Muscle of leg (tissue), 11 donors: Measurements from ENCODE around the gene FREM2. TPM values are rescaled to one million over a fixed set of nuclear protein-coding genes. Genes with fewer than 3 reads are reported as not detected.
A peak's percentile ranks its signal among the peaks of the same experiment; 100 is the strongest.

Experiments
- DNase-seq: peaks from one replicate; pipeline ENCODE4 v3.0.0; 2013
- H3K27ac ChIP-seq: one replicate; pipeline ENCODE4 v1.5.1; 2013; ENCODE audit warnings: mild to moderate bottlenecking, low read length, control low read depth
- H3K27me3 ChIP-seq: one replicate; pipeline ENCODE4 v1.6.1; 2013; ENCODE audit warnings: low read length; ENCODE audit not compliant: control insufficient read depth, insufficient read depth
- H3K36me3 ChIP-seq: one replicate; pipeline ENCODE4 v1.6.1; 2013; ENCODE audit warnings: low read length; ENCODE audit not compliant: control insufficient read depth, insufficient read depth
- H3K4me1 ChIP-seq: one replicate; pipeline ENCODE4 v1.6.1; 2013; ENCODE audit warnings: low read length; ENCODE audit not compliant: control insufficient read depth, insufficient read depth
- H3K4me3 ChIP-seq: one replicate; pipeline ENCODE4 v1.5.1; 2013; ENCODE audit warnings: low read length, control low read depth
- H3K9me3 ChIP-seq: replicated peaks from 2 replicates; pipeline ENCODE4 v1.6.1; 2013; ENCODE audit warnings: low read depth, low read length; ENCODE audit not compliant: control insufficient read depth
- WGBS: methylation state at CpG from one replicate; pipeline ENCODE4 v1.1.5; 2013; ENCODE audit warnings: missing lambda C conversion rate; ENCODE audit not compliant: insufficient coverage; 5-methylcytosine and 5-hydroxymethylcytosine counted together
- polyA plus RNA-seq, 8 donors: library from polyadenylated mRNA; unstranded; fragments of 120-200 nt; gene quantifications; one replicate each; pipeline versions ENCODE4 v1.2.1 to v1.2.3, GENCODE V29; 2013; ENCODE audit warnings: inconsistent platforms in 1 of 8, low replicate concordance in 1 of 8; ENCODE audit not compliant: insufficient read length in 8 of 8, insufficient read depth in 1 of 8
- total RNA-seq: library from RNA; stranded (reverse); fragments of 120-200 nt; gene quantifications from one replicate; pipeline ENCODE4 v1.2.4, GENCODE V29; 2013

The FREM2 gene
- total and polyA plus RNA-seq, 9 donors = 4.0 to 18.0 (median 8.5) TPM

DNA sequence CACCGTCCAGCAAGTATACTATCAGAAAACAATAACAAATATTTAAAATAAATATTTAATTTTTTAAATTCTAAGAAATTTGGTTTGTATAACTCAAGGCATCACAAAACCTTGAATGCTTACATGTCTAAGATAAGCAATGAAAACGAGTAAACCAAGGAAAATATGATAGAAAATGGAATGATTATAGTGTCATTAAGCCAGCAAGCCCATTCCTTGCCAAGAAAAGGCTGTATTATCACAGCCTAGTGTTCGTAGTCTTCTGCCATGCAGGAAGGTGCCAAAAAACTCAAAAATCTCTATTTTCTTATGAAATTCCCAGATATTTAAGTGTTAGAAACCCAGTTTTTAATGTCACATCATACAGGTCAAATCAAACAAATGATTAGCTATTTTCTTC lies 167.3 kb downstream of the FREM2 start:
- H3K4me3 ChIP-seq = no peak overlapping the region
- no peak for DNase-seq
- no CpG with 5 or more reads among the region's 3 CpGs for WGBS
- no peaks in the 10 kb centered on the region for H3K9me3 ChIP-seq
- no peaks in the 10 kb centered on the region for H3K36me3 ChIP-seq
- H3K27me3 ChIP-seq = no peaks in the 10 kb centered on the region
- H3K27ac ChIP-seq = no peak overlapping the region
- H3K4me1 ChIP-seq = no peaks in the 10 kb centered on the region

DNA sequence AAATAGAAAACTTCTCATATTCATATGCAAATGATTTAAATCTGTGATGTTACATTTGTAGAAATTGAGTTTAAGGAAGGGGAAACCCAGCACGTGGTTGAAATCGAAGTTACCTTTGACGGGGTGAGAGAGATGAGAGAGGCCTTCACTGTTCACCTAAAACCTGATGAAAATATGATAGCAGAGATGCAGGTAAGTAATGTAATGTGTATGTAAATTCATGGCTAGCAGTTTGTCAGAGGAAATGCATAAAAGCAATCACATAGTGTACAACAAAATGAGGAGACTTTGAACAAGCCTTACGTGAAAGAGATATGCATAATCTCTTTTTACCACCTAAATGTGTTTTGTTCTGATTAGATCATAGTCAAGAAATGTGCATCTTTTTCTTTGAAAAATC lies 169.2 kb downstream of the FREM2 start:
- H3K27ac ChIP-seq = no peak overlapping the region
- no peaks in the 10 kb centered on the region for H3K4me1 ChIP-seq
- no peaks in the 10 kb centered on the region for H3K9me3 ChIP-seq
- no CpG with 5 or more reads among the region's 4 CpGs for WGBS
- DNase-seq = no peak
- H3K27me3 ChIP-seq = no peaks in the 10 kb centered on the region
- H3K4me3 ChIP-seq = no peak overlapping the region
- H3K36me3 ChIP-seq = no peaks in the 10 kb centered on the region

DNA sequence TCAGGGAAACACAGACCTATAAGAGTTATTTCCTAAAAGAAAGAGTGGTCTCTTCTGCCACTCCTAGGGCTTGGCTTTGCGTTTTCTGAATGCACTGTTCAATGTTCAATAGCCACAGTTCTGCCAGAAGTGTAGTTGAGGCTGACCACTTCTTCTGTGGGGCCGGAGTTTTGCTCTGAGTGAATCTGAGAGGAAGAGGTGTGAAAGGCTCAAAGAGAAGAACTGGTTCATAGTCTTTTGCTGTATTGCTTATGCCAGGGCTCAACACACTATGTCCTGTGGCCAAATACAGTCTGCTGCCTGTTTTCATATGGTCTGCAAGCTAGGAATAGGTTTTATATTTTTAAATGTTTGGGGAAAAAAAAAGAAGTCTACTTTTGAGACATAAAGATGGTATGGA lies 175.6 kb downstream of the FREM2 start:
- H3K36me3 ChIP-seq = no peaks in the 10 kb centered on the region
- H3K27me3 ChIP-seq = no peaks in the 10 kb centered on the region
- no peaks in the 10 kb centered on the region for H3K4me1 ChIP-seq
- no peaks in the 10 kb centered on the region for H3K9me3 ChIP-seq
- 79% methylated on average over 2 of the region's 2 CpGs for WGBS
- DNase-seq = no peak
- no peak overlapping the region for H3K4me3 ChIP-seq
- H3K27ac ChIP-seq = no peak overlapping the region

DNA sequence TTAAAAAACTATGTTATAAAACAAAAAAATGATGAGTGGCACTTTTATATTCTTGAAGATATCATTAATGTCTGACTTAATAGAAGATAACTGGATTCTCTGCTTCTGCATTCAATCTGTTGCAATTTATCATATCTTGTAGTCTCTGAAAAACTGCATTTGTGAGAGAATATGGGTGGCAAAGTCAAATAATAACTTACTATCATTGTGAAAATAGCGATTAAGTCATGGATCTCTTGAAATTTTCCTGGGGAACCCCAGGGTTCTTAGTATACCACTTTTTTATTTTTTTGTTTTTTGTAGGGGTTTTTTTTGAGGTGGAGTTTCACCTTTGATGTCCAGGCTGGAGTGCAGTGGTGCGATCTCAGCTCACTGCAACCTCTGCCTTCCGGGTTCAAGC lies 176.7 kb downstream of the FREM2 start:
- no peaks in the 10 kb centered on the region for H3K9me3 ChIP-seq
- no peaks in the 10 kb centered on the region for H3K36me3 ChIP-seq
- H3K4me1 ChIP-seq = no peaks in the 10 kb centered on the region
- no peak overlapping the region for H3K27ac ChIP-seq
- WGBS = no CpG with 5 or more reads among the region's 3 CpGs
- DNase-seq = no peak
- H3K4me3 ChIP-seq = no peak overlapping the region
- no peaks in the 10 kb centered on the region for H3K27me3 ChIP-seq

DNA sequence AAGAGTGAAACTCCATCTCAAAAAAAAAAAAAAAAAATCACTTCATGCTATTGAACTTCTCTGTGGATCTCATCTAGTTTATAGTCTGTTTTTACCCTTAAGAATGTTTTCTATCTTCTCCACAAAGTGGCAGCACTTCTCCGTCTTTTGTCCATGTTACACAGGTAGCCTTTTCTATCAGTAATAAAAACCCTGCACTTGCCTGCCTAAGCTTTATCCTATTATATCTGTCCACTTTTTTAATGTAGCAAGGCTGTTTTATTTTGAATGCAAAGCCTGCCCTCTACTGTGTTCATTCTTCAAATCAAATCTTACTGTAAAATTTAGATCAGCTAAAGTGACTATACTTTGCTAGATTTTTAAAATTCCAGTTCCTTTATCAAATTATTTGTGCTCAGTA lies 179.8 kb downstream of the FREM2 start:
- no peak overlapping the region for H3K4me3 ChIP-seq
- H3K27me3 ChIP-seq = no peaks in the 10 kb centered on the region
- no peaks in the 10 kb centered on the region for H3K4me1 ChIP-seq
- WGBS = no CpG with 5 or more reads among the region's 1 CpG
- no peaks in the 10 kb centered on the region for H3K9me3 ChIP-seq
- H3K27ac ChIP-seq = no peak overlapping the region
- H3K36me3 ChIP-seq = no peaks in the 10 kb centered on the region
- DNase-seq = peak; percentile 15

DNA sequence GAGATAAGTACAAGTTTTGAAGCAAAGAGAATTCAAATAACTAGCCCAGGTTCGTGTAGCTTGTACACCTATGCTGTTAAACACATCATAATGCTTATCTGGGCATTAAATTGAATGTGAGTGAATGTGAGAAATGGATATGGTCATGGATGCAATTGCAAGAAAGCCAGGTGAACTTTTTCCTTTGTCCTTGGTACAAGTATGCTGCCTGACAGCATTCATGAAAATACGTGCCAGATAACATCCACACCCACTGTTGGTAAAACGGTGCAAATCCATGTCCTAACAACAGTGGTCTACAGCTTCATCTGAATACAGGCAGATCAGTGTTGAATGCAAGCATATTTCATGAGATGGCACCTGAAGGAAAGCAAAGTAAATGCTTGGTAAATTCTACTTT lies 181.5 kb downstream of the FREM2 start:
- Histone ChIP-seq H3K4me3 (no peak overlapping the region), H3K36me3 (no peaks in the 10 kb centered on the region), H3K9me3 (no peaks in the 10 kb centered on the region), H3K4me1 (no peaks in the 10 kb centered on the region), H3K27me3 (no peaks in the 10 kb centered on the region), H3K27ac (no peak overlapping the region)
- 40% methylated on average over 1 of the region's 3 CpGs for WGBS
- DNase-seq = no peak

DNA sequence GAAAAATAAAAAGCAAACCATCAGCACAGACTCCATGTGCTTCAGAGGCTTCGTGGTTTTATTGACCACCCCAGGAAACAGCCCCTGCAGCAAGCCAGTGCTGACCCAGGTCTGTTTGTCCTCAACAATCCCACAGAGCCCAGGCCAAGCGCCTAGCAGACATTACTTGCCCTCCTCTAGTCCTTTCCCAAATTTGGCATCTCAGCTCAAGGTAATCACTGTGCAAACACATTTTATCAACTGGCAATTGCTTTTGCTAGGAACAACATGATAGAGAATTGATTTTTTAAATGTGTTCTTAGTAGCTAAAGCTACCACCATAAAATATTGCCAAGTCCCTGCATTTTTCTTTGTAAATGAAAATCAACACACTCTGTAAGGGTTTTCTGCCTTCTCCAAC lies 182.0 kb downstream of the FREM2 start:
- H3K27me3 ChIP-seq = no peaks in the 10 kb centered on the region
- WGBS = 40% methylated on average over 2 of the region's 2 CpGs
- H3K36me3 ChIP-seq = no peaks in the 10 kb centered on the region

DNA sequence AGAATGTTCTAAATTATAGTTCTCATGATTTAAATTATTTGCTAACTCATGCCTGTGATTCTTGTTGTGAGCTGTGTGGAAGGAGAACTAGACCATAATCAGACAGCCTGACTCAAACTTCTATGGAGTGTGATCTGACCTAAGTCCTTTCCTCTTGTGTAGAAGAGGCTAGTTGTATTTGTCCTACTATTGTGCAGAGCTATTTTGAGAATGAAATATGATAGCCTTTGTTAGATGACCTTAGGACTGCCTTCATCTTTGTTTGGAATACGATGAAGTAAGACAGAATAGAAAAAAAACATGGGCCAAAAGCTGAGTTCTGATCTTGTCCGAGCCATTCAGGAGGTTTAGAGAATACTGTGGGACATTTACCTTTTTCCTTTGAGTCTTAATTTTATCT lies 184.4 kb downstream of the FREM2 start:
- Histone ChIP-seq H3K9me3 (no peaks in the 10 kb centered on the region), H3K36me3 (no peaks in the 10 kb centered on the region), H3K27ac (no peak overlapping the region), H3K4me1 (no peaks in the 10 kb centered on the region), H3K27me3 (no peaks in the 10 kb centered on the region), H3K4me3 (no peak overlapping the region)
- DNase-seq = no peak
- 57% methylated on average over 1 of the region's 2 CpGs for WGBS

More for the DNA sequence above, 182.0 kb downstream of the FREM2 start:
- Histone ChIP-seq H3K9me3 (no peaks in the 10 kb centered on the region), H3K4me3 (no peak overlapping the region), H3K27ac (no peak overlapping the region), H3K4me1 (no peaks in the 10 kb centered on the region)
- no peak for DNase-seq

DNA sequence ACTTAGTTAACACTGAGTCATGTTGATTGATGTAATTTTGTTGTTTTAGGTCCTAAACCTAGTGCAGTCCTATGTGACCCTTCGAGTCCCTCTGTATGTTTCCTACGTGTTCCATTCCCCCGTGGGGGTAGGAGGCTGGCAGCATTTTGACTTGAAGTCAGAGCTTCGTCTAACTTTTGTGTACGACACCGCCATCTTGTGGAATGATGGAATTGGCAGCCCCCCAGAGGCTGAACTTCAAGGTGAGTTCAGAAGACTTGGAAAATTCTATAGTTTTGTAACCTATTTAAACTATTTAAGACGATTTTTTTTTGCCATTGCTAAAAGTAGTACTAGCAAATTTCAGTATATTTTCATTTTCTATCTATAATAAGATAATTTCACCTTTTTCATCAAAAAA lies 185.8 kb downstream of the FREM2 start:
- no peak overlapping the region for H3K4me3 ChIP-seq
- DNase-seq = peak; percentile 32
- H3K27ac ChIP-seq = no peak overlapping the region
- WGBS = 21% methylated on average over 2 of the region's 7 CpGs
- H3K36me3 ChIP-seq = no peaks in the 10 kb centered on the region
- H3K9me3 ChIP-seq = no peaks in the 10 kb centered on the region
- no peaks in the 10 kb centered on the region for H3K27me3 ChIP-seq
- H3K4me1 ChIP-seq = no peaks in the 10 kb centered on the region

DNA sequence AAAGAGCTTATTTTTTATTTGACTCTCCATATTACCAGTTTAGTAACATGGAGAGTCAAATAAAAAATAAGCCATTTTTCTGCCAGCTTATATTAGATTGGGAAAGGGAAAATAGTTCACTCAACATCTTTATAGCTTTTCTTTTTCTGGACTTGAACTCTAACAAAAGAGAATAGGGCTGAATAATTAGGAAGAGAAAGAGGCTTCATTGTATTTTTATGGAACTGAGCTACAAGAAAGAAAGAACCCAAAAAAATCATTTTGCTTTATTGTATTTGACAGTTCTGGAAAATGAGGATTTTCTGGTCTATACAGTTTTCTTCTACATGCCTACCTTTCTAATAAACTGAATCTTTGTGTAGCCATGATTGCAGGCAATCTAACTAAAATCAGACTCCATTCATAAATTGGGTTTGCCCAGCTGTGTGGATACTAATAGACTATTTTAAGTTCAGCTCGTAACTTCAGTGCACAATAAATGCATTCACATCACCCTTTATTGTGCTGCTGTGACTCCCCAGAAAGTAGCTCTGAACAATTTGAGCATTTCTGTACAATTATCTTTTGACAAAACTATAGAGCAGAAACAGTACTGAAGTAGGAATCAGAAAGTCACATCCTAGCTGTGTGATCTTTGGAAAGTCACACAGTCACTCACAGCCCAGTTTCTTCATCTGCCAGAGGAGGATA lies 188.5 kb downstream of the FREM2 start:
- no peak for DNase-seq
- no CpG with 5 or more reads among the region's 1 CpG for WGBS
- Histone ChIP-seq H3K9me3 (no peaks in the 10 kb centered on the region), H3K4me1 (no peaks in the 10 kb centered on the region), H3K4me3 (no peak overlapping the region), H3K36me3 (no peaks in the 10 kb centered on the region), H3K27me3 (no peaks in the 10 kb centered on the region), H3K27ac (no peak overlapping the region)

DNA sequence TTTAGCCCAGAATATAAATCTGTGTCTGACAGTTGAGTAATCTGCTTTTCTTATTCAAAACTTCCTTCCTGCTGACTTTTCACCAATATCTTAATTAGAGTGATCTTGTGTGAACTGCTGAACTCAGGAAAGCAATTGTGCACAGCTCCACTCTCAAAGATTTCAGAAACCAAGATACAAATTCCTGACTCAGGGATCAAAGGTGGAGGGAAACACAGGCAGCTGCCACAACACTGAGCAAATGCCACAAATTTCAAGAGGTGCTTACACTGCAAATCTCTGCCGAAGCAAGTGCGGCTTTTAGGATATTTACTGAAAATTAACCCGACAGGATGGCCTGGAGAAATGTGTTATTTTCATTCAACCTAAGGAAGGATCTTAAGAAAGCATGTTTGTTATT lies 192.4 kb downstream of the FREM2 start:
- Histone ChIP-seq H3K4me1 (no peaks in the 10 kb centered on the region), H3K27me3 (no peaks in the 10 kb centered on the region), H3K27ac (no peak overlapping the region), H3K36me3 (no peaks in the 10 kb centered on the region), H3K9me3 (no peaks in the 10 kb centered on the region), H3K4me3 (no peak overlapping the region)
- no peak for DNase-seq
- 20% methylated on average over 1 of the region's 3 CpGs for WGBS
